AML-193 (cell line): ENCODE data around the gene ST14.

Source experiments
- DNase-seq, 2 experiments: peaks; one replicate each; lab custom pipeline; 2025; lab: John Stamatoyannopoulos, UW

Gene ST14

DNA sequence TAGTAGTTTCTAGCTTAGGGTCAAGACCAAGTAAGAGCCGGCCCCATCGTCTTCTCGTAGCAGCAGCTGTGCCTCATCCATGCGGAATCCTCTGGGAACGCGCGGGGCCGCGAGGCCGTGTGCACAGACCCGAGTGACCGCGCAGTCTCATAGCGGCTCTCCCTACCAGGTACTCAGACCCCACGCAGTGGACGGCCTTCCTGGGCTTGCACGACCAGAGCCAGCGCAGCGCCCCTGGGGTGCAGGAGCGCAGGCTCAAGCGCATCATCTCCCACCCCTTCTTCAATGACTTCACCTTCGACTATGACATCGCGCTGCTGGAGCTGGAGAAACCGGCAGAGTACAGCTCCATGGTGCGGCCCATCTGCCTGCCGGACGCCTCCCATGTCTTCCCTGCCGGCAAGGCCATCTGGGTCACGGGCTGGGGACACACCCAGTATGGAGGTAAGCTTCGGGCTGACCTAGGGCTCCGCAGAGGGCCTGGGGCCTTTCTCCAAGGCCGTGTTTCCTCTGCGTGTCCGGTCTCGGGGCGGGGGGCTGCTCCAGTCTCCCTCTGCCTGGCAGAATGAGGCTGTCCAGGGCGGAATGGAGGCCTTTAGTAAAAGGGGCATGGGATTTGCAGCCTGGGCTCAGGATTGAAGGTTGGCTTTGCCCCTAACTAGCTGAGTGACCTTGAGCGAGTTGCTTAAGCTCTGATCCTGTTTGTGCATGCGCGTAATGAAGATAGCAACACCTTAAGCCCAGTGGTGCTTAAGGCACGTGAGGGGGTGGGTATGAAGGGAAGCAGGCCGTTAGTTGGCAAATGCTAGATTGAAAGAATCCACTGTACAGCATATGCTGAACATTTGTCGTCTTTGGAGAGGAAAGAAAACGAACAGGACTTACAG, 48.9 kb downstream of the ST14 start:
- DNase-seq = no peak

DNA sequence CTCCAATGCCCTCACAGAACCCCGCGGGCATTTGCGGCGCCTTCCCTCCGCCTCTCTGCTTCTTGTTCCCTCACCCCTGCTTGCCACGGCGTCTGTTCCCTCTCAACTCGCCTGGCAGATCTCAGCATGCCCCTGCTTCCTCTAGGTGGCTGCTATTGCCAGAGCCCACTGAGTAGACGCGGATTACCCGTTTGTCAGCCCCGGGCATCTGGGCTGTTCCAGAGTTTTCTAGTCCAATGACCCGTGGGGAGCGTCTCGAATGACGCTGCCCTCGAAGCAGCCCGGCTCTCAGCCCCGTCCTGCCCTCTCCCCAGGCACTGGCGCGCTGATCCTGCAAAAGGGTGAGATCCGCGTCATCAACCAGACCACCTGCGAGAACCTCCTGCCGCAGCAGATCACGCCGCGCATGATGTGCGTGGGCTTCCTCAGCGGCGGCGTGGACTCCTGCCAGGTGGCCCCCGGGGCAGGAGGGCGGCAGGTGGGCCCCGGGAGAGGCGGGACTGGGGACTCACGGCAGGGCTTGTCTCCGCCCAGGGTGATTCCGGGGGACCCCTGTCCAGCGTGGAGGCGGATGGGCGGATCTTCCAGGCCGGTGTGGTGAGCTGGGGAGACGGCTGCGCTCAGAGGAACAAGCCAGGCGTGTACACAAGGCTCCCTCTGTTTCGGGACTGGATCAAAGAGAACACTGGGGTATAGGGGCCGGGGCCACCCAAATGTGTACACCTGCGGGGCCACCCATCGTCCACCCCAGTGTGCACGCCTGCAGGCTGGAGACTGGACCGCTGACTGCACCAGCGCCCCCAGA, 49.7 kb downstream of the ST14 start:
- DNase-seq = no peak

DNA sequence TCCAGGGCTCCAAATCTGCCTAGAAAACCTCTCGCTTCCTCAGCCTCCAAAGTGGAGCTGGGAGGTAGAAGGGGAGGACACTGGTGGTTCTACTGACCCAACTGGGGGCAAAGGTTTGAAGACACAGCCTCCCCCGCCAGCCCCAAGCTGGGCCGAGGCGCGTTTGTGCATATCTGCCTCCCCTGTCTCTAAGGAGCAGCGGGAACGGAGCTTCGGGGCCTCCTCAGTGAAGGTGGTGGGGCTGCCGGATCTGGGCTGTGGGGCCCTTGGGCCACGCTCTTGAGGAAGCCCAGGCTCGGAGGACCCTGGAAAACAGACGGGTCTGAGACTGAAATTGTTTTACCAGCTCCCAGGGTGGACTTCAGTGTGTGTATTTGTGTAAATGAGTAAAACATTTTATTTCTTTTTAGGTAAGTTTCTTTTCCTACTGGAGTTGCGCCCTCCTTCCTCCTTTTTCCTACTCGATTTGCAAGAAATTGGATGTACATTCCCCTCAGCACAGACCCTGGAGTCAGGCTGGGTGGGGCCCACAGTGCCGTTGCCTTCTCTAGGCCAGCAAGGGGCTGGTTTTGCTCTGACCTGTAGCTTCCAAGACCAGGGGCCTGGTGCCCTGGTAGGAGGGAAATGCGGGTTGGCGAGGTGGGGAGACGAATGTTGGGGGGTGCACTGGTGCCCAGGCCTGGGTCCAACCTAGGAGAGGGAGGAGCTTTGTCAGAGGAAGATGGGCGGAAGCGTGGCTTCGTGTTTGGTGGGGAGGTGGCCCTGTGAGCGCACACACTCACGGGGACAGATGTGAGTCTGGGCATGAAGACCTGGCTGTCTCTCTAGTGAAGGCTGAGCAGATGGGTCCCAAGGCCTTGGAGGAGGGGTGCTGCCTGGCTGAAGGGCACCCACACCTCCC, 50.6 kb downstream of the ST14 start:
- DNase-seq = no peak

DNA sequence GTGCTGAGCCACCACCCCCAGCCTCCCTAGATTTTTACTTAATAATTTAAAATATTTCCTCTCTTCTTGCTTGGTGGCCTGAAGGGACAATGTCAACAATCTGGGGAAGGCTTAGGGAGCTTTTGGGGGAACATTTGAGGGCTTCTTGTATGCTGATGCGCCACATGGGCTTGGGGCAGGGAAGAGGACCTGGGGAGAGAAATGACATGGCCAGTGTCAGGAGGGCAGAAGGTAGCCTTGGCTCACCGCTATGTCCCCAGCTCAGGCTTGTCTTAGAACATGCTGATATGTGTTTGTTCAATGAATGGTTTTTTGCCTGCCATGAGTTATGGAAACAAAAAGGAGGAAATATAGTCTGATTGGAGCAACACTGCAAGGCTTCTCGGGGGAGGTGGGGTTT, 51.6 kb downstream of the ST14 start:
- DNase-seq = no peak

DNA sequence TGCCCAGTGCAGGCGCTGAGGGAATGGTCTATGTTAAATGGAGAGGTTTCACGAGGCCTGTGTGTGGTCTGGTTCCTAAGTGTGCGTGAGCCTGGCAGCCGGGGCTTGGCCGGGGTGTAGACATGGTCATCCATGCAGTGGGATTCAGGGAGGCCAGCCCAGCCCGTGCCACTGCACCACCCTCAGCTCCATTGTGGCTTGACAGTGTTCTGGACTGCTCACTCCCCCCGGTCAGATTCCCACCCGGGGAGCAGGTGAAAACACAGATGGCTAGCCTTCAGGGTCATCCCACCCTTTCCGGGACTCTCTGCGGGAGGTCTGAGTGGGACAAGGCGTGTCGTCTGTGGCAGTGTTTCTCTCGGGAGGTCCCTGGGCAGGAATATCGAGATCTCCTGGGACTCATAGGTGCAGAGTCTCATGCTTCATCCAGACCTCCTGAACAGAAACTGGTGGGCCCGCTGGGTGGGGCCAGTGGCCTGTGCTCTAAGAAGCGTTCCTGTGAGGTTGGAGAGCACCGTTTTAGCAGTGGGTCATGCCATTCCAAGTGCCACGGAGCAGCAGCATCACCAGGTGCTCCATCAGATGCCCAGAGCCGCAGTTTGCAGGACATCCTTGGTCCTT, 52.3 kb downstream of the ST14 start:
- no peak for DNase-seq

DNA sequence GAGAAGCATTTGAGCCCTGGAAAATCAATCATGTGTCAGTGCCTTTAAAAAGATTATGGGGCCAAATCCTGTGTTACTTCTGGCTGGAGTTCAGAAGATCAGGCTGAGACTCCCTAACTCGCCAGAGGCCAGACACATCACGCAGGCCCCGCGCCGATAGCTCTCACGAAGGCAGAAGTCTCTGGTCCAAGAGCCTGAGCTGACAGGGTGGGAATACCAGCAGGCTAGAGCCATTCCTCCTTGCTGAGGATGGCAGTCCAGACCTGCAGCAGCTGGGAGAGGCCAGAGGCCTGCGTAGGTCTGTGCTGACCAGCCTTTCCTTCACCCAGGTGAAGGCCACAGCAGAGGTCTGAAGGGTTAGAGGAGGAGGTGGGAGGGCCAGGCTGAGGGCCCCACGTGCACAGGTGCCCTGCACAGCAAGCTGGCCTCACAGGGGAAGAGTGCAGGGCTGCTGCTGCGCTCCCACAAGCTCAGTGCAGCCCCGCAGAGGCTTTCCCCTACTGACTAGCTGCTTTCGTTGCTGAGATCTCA, 52.9 kb downstream of the ST14 start:
- DNase-seq = no peak

DNA sequence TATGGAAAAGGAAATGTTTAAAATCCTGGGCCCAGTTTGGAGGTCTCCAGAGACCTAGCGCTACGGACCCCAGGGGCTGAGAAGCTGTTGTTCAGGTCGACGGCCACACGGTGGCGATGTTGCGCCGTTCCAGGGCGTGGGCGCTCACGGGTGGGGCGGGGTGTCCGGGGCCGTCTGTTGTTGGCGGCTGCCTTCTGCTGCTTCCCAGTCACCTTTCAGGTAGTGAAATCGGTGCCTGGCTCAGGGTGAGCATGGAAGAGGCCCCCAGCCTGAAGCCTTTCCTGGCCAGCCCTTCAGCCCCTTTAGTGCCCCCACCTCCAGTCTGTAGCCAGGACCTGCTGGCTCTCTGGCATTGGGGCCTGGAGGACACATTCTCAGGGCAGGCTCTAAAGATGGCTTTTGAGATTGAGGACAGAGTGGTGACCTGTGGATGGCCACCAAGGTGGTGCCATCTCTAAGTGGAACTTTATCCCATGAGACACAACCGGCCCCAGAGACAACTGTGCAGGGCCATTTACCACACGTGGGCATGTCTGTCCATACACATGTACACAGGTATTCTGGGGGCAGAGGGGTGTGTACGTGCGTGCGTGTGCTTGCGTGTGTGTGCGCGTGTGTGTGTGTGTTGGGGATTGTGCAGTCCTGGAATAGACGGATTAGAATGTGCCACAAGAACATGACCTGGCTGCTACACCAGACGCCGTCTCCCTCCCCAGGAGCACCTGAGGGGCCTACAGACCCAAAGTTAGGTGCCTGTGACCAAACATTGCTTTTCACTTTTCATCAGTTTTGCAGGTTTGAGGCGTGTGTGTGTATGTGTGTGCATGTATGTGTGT, 53.8 kb downstream of the ST14 start:
- DNase-seq = peak in 1 of 2 experiments; percentile 14

DNA sequence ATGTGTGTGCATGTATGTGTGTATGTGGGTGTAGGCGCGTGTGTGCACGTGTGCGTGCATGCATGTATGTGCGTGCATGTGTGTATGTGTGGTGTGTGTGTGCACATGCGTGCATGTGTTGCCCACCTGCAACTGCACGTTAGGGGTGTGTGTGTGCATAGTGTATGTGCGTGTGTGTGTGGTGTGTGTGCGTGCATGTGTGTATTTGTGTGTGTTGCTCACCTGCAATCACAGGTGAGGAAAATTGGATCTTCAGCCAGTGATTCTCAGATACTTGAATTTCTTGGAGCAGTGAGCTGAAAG, 54.3 kb downstream of the ST14 start:
- DNase-seq = no peak

DNA sequence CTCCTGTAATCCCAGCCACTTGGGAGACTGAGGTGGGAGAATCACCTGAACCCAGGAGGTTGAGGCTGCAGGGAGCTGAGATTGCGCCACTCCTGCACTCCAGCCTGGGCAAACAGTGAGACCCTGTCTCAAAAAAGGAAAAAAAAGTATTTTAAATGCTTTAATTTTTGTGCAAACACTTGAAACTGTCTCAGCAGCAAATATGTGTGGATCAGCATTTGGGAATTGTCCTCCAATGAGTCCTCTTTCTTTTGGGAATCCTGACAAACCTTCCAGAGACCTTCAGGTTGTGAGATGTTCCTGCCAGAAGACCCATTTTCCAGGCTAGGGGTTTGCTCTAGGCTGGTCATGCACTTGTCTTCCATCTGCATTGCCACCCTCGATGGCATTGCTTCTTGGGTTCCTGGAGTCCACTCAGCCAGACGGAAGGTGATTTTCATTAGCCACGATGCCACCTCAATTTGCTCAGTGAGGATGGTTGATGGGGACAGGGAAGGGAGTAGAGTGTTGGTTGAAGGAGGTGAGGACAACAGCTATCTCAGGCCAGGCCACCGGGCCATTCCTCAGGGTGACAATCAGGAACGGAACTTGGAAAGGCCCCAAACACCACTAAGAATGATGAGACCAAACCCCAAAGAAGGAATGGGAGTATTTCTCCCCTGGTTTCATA, 55.4 kb downstream of the ST14 start:
- DNase-seq = no peak

DNA sequence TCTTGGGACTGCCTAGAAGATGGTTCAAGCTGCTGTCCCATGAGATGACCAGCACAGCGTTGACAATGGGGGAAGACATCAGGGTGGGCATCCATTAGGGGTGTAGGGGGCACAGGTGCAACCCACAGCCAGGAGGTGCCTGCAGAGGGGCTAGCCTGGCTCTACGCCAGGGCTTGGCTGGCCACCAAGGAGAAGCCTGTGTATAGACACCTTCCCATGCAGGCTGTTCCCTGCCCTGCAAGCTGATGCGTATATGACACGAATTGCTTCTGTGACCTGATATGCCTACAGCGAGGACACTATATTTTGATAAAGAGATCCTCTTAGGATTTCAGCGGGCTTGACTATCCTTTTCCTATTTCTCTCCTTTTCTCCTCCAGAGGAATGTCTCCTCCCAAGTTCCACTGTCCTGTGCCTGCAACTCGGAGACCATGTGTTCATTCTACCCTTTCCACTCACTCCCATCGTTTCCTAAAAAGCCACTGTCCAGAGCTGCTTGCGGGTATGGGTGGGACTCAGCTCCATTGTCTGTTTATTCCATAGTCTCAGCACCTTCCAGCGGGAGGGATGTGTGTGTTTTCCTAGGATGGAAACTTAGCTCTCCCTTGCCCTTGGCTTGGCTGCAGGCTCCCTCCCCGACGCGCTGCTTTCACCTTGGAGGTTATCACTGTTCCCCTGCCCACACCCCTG, 56.1 kb downstream of the ST14 start:
- DNase-seq = no peak

DNA sequence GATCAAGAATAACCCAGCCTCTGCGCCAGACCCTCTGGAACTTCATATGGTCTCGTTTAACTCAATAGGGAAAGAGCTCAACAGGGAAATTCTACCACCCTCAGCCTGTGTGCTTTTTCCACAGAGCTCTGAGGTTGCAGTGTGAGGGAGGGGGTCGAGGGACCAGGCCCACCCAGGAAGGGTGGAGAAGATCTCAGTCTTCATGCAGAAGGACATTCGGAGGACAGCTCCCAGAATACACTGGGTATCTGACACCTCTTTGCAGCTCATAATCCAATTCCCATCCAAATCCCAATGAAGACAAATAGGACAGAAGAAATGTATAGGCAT, 56.6 kb downstream of the ST14 start:
- DNase-seq = no peak

DNA sequence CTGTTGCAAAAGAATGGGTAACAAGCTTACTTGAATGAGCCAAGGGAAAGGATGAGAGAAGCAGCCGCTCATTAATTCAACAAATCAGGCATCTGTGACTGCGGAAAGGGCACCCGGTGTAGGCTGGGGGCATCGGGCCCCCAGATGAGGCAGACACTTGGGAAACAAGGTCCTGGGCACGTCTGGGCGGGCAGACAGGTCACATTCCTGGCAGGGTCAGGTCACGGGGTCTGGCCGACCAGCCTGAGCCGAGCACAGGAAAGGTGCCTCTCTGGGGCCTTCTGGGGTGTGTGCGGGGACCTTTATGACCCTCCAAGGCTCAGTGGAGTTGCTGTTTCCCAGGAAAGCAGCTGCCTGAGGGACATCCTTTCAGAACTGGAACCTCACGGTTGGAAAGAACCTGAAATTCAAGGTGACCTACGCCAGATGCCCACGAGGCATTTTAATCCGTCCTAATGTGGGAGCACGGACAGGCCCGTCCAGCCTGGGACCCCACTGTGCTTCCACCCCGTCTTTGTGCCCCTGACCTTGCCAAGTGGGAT, 57.1 kb downstream of the ST14 start:
- DNase-seq = no peak

DNA sequence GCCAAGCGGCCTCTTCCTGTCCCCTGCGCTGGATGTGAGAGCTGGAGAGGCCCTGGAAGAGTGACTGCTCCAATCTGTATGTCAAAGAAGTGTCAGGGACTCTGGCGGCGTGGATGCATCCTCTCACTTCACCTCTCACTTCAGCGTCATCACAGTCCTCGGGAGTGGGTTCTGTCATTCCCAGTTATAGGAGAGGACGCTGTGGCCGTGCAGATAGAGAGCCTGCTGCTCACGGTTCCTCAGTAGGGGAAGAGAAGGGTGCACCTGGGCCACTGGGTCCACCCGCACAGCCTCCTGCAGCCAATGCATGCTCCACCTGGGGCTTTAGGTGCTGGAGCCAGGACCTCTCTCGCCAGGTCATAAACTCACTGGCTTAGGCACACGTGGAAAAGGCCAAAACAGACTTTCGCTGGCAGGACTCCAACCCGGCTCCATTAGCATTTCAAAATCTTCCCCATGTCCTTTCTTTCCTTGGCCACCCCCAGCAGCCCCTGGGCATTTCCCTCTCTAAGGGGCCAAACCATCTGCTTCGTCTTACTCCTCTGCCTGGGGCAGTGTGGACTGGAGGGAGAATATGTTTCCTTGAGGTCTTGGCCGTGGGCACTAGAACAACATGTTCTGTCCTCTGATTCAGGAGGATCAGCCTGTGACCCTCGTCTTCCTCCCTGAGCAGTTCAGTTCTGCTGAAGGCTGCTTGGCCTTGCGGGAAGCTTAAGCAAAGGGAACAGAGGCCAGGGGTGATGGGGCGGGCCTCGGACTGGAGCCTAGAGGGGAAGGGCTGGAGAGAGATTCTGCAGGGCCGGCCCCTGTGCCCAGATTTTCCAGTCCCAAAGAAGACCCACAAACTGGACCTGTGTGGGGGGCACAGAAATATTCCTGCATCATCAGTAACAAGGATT, 57.8 kb downstream of the ST14 start:
- no peak for DNase-seq

DNA sequence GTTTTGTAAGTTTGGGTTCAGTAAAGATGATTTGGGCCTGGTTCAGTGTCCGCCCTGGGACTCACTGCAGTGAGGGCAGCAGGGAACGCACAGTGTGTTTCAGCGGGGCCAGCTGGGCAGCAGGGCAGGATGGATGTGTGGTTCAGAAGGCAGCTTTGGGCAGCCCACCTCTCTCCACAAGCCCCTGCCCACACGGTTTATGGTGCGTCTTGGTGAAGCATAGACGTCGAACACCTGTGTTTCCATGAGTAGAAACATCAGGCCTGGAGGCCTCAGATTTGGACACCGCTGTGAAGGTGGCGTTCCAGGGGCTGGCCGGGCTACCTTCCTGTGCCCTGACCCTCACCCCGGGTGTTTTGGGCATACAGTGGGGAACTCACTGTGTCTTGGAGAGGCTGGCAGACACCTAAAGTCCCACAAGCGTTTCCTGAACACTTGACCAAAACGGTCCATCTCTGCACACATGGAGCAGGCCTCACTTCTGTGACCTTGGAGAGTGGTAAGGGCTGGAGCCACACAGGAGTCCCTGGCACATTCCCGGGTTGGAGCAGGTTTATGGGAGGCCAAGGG, 59.0 kb downstream of the ST14 start:
- no peak for DNase-seq

DNA sequence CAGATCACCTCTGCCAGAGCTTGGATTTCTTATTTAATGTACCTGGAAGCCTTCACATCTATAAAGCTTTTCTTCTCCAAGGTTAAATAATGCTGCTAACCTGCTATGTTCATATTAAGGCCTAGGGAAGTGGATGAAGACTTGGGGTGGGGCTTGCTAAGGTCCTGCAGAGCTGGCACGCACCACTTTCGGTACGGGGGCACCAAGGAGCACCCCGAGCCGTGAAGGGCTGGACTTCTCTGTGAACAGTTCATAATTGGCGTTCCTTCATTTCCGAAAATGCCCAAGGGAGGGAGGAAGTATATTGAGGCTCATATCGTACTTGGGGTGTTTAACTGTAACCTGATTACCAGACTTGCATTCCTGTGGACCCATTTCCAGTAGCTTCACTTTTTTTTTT, 59.6 kb downstream of the ST14 start:
- no peak for DNase-seq

DNA sequence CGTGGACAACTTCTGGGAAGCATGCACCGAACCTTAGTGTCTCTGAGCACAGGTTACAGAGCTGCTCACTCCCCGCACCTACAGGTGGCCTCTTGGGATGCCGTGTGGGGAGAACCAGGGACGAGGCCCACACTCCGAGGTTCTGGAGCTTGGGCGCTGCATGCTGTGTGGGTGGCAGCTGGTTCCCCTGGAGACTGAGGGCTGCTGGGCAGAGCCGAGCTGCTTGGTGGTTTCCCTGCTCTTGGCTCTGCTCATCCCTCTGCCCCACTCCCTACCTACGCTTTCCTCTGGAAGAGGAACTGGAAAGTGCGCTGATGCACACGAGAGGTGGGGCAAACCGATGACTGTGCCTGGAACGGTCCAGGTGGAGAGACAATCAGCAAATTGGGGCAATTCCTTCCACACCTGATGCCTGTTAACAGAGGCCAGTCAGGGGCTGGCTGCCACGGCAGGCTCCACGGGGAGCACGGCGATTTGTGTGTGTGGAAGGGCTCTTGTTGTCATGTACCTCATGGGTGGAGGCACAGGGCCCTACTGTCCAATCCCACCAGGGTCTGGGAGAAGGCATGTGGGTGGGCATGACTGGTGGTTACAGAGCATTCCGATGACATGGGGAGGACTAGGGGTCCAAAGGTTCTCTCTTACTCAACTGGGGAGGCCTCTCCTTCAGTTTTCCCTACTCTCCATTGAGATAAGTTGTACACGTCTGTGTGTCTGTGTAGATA, 60.9 kb downstream of the ST14 start:
- no peak for DNase-seq

DNA sequence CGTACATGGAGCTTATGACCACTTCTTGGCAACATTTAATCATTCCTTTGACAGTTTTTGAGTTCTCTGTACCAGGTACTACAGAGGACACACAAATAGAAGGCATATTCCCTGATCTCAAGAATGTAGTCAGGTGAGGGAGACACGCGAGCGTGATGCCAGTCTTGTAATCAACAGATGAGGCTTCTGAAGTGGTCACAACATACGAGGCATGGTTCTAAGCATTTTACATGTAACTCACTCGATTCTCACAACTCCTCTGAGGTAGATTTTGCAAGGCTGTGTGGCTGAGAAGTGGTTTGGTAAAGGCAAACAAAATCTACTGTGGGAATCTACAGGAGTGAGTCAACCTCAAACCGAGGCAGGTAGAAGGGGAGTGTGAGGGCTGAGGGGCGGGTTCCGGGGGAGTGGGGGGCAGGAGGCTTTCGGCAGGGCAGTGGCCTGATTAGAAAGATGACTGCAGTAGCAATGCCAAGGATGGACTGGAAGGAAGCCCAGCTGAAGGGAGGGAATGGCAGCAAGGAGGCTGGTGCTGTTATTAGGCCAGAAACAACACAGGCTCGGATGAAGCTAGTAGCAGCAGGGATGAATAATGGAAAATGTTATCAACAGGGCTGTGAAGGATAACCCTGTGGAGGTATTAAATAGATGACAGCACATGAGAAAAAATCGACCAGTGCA, 63.8 kb downstream of the ST14 start:
- DNase-seq = no peak
